Ecto neural progenitor cell (in vitro differentiated cells): ENCODE results near the gene SFRP4.

Source experiments
- DNase-seq: peaks from one replicate; pipeline ENCODE4 v3.0.0-alpha.2; 2018; ENCODE audit warnings: low spot score

SFRP4 gene

DNA sequence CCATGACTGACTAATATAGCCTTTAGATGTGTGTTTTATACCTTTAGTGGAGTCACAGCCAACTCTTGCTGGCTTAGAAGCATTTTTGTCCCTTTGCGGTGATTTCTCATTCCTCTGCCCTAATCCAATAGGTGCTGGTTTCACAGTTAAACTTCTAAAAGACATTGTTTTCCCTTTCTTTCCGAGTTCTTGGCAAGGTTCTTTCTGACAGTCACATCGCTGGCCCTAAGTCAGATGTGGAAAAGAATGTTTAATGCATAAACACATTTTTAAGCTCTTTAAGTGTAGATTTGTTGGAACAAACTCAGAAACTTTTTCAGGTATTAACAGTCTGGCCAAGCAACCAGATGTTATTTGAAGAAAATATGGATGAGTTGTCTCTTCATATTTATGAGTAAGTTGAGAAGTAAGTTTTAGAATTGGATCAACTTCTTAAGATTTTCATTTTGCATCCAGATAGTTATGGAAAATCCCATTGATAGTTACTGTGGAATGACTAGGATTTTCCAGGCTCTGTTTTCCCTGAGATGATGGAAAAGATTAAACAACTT, 7.9 kb upstream of the SFRP4 start:
- no peak for DNase-seq

GRCh38 chr7:37923996-37924395, 7.4 kb upstream of the SFRP4 start:
- DNase-seq, result no peak

GRCh38 chr7:37921876-37922275, 5.3 kb upstream of the SFRP4 start:
- no peak for DNase-seq

DNA sequence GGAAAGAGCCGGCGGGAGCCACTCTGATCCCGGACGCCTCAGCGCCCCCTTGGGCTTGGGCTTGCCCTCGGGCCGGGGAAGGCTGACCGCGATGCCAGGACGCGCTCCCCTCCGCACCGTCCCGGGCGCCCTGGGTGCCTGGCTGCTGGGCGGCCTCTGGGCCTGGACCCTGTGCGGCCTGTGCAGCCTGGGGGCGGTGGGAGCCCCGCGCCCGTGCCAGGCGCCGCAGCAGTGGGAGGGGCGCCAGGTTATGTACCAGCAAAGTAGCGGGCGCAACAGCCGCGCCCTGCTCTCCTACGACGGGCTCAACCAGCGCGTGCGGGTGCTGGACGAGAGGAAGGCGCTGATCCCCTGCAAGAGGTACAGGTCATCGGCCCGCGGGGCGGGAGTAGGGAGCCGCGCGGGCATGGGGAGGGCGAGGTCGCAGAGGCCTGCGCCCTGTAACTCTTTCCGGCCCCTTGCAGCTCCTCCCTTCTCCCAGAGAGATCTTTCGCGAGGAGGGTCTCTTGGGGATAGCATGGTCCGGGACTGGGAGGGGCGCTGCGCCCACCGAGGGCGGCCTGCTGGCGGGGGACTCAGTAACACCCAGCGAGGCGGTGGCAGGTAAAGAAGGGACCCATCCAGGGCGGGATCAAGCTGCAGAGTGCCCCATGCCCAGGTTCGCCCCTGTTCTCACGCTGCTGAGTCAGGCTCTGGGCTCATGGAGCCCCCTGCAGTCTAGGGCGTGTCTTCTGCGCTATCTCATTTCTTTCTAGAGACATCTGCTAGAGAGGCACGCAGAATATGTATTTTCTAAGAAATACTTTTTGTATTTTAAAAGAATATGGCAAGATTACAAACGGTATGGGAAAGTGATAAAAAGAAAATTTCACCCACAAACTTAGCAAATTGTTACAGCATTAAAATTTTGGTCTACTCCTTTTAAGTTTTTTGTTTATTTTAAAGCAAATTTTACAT, 4.5 kb upstream of the SFRP4 start:
- peak; percentile 82 for DNase-seq

DNA sequence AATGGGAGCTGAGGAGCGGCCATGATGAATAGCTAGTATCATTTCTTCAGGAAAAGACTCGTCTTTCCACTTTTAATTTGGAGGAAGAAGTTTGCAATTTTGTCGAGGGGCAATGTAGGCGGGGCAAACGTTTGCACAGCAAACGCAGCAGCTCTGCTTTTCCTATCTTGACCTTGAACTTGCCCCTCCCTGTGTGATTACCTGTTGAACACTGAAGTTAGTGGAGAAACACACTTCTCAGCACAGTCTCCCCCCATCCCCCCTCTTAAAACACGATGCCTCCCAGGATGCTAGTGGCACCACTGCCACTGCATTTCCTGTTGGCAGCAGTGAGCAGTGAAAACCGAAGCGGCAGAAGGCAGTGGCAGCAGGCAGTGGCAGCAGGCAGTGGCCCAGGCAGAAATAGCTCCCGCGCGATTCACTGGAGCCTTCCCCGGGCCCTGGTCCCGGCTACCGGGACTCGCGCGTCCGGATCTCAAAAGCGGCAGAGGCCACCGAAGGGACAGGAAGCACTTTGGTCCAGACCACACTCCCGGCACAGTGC, 3.8 kb upstream of the SFRP4 start, which contains the start of gene EPDR1:
EPDR1 (plus strand) TSS at position 336 of the 544 bp plus-strand sequence. CDS start 300 bp downstream, outside the sequence.
- DNase-seq, result no peak

- no peak for DNase-seq
Measured at GRCh38 chr7:37918526-37918925, 1.9 kb upstream of the SFRP4 start.

GRCh38 chr7:37916017-37916672, 472 bp downstream of the SFRP4 start:
- DNase-seq, result peak; percentile 52

- no peak for DNase-seq
Measured at GRCh38 chr7:37915438-37915837, 1.2 kb downstream of the SFRP4 start.

DNA sequence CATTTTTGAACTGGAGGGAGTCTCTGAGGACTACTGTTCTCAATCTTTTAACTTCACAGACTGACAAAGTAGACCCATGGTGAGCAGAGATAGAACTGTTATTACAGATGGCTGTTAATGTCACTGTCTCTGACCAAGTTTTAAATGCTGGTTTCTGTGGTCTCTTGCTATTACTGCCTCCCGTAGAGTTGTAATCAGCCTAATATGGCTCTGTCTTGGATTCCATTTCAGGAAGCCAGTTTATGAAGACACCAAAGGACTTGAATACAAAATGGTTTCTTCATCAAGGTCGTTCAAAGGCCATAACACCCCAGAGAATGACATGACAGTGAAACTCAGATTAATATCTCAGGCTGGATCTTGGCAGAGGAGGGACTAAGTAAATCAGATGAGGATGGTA, 3.9 kb downstream of the SFRP4 start:
- no peak for DNase-seq

DNA sequence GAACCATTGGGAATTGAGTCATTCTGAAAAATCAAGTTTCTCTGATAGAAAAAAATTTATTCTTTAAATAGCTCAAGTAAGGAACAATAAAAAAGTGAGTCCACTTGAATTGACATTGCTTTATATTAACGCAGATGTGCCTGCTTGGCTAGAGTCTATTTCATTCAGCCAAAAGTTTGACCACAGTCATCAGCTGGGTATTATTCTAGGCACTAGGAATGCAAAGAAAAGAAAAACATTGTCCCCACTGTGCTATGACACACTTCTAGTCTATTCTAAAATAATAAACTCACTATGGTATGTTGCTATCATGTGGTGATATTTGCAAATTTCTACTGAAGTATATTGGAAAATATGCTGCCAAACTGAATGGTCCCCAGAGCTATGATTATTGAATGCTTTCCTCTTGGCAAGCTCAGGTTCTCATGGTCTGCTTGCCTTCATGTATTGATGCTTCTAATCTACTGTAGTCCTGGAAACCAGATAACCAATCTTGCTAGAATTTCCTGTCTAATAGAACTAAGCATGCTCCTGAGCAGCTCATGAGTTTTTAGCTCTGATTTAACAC, 8.3 kb downstream of the SFRP4 start:
- no peak for DNase-seq

- no peak for DNase-seq
Measured at GRCh38 chr7:37901890-37902524, 14.6 kb downstream of the SFRP4 start.

- DNase-seq, result no peak
Measured at GRCh38 chr7:37901236-37901827, 15.3 kb downstream of the SFRP4 start.

- no peak for DNase-seq
Measured at GRCh38 chr7:37899712-37900247, 16.8 kb downstream of the SFRP4 start.

- no peak for DNase-seq
Measured at GRCh38 chr7:37894671-37895070, 21.9 kb downstream of the SFRP4 start.

DNA sequence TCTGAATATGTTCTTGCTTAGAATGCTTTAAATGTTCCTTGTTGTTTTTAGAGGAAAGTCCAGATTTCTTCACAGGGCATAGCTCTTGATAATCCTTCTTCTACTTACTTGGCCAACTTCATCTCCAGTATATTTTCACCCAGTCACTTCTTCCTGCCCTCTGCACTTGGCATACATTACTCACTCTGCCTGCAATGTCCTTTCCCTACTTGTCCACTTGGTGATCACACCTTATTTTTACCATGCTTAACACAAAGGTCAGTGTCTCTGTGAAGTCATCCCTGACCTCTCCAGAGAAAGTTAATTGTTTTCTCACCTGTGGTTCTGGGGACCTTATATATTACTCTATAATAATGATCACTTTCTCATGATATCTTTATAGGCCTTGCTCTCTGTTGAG, 23.3 kb downstream of the SFRP4 start:
- DNase-seq, result no peak

DNA sequence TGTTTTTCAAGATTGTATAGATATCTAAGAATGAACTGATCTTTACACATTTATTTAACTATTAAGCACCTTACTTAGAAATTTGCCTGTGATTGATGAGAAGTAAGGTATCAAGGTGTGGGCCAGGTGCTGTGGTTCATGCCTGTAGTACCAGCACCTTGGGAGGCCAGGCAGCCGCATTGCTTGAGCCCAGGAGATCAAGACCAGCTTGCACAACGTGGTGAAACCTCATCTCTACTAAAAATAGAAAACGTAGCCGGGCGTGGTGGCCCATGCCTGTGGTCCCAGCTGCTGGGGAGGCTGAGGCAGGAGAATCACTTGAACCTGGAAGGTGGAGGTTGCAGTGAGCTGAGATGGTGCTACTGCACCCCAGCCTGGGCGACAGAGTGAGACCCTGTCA, 34.5 kb downstream of the SFRP4 start:
- DNase-seq, result no peak
